Transverse colon (tissue), 3 donors: ENCODE data around the gene SLAMF8.

Source experiments
- EP300 ChIP-seq: sonication (generic); formaldehyde crosslinking; IDR thresholded peaks from one replicate; pipeline ENCODE4 v1.6.1; 2017; ENCODE audit warnings: antibody characterized with exemption, low read depth
- POLR2A ChIP-seq: fragments of 450-650 bp; IDR thresholded peaks from one replicate; pipeline ENCODE4 v1.6.1; 2016; ENCODE audit warnings: antibody characterized with exemption, mild to moderate bottlenecking, moderate library complexity
- TF ChIP-seq, protein P1 (sequence below), 5 experiments: fragments of 200-600 bp in 3 of 5; fragments of 450-650 bp in 2 of 5; sonication (generic) in 3 of 5; IDR thresholded peaks; 1 replicate in 2 of 5; 2 replicates in 3 of 5; pipeline ENCODE4 v1.5.1; 2016 to 2017; ENCODE audit warnings: antibody characterized with exemption in 5 of 5, inconsistent platforms in 3 of 5, mild to moderate bottlenecking in 2 of 5, moderate library complexity in 1 of 5

GRCh38 chr1:159829822-159830465 lies 3.3 kb downstream of the SLAMF8 start:
- TF ChIP-seq, protein P1, sequence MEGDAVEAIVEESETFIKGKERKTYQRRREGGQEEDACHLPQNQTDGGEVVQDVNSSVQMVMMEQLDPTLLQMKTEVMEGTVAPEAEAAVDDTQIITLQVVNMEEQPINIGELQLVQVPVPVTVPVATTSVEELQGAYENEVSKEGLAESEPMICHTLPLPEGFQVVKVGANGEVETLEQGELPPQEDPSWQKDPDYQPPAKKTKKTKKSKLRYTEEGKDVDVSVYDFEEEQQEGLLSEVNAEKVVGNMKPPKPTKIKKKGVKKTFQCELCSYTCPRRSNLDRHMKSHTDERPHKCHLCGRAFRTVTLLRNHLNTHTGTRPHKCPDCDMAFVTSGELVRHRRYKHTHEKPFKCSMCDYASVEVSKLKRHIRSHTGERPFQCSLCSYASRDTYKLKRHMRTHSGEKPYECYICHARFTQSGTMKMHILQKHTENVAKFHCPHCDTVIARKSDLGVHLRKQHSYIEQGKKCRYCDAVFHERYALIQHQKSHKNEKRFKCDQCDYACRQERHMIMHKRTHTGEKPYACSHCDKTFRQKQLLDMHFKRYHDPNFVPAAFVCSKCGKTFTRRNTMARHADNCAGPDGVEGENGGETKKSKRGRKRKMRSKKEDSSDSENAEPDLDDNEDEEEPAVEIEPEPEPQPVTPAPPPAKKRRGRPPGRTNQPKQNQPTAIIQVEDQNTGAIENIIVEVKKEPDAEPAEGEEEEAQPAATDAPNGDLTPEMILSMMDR (IDR thresholded peaks at IDR 0.05), result no peak
- TF ChIP-seq POLR2A, result no peak
- no peak for TF ChIP-seq EP300
